ENCODE measurements around the gene LRP11.
A peak's percentile ranks its signal among the peaks of the same experiment; 100 is the strongest.
"Not testable (repeated sequence)": the region's sequence is repeated elsewhere in the genome, so short reads cannot be mapped to it uniquely, and the experiment has no call there.

The LRP11 gene

GRCh38 chr6:149869275-149869892 is 5.2 kb upstream of the LRP11 start:
- no peak for DNase-seq (ENCODE audit: low spot score)

- no peak for DNase-seq (ENCODE audit: low spot score)
These were observed 3.9 kb upstream of the LRP11 start for GRCh38 chr6:149867876-149868640.

- DNase-seq (ENCODE audit: low spot score): peak; percentile 80
These were observed 698 bp upstream of the LRP11 start for GRCh38 chr6:149864578-149865535.

- DNase-seq (ENCODE audit: low spot score): peak; percentile 70
These were observed 1.0 kb downstream of the LRP11 start for GRCh38 chr6:149862922-149863697.

GRCh38 chr6:149862424-149862738 is 1.8 kb downstream of the LRP11 start:
- not testable (repeated sequence) for DNase-seq (ENCODE audit: low spot score)

- no peak for DNase-seq (ENCODE audit: low spot score)
These were observed 2.3 kb downstream of the LRP11 start for GRCh38 chr6:149861603-149862423.

- DNase-seq (ENCODE audit: low spot score): no peak
These were observed 3.1 kb downstream of the LRP11 start for GRCh38 chr6:149860834-149861602.

- DNase-seq (ENCODE audit: low spot score): no peak
These were observed 3.7 kb downstream of the LRP11 start for GRCh38 chr6:149860513-149860833.

GRCh38 chr6:149859938-149860337 is 4.2 kb downstream of the LRP11 start:
- no peak for DNase-seq (ENCODE audit: low spot score)

- DNase-seq (ENCODE audit: low spot score): no peak
These were observed 4.8 kb downstream of the LRP11 start for GRCh38 chr6:149859368-149859767.

GRCh38 chr6:149857541-149857940 is 6.6 kb downstream of the LRP11 start:
- no peak for DNase-seq (ENCODE audit: low spot score)

GRCh38 chr6:149856256-149856994 is 7.7 kb downstream of the LRP11 start:
- DNase-seq (ENCODE audit: low spot score): no peak

- DNase-seq (ENCODE audit: low spot score): no peak
These were observed 8.4 kb downstream of the LRP11 start for GRCh38 chr6:149855741-149856140.

- DNase-seq (ENCODE audit: low spot score): no peak
These were observed 9.0 kb downstream of the LRP11 start for GRCh38 chr6:149855040-149855654.

- DNase-seq (ENCODE audit: low spot score): no peak
These were observed 9.6 kb downstream of the LRP11 start for GRCh38 chr6:149854532-149854931.

GRCh38 chr6:149854017-149854416 is 10.1 kb downstream of the LRP11 start:
- DNase-seq (ENCODE audit: low spot score): not testable (repeated sequence)

GRCh38 chr6:149852881-149853280 is 11.3 kb downstream of the LRP11 start:
- DNase-seq (ENCODE audit: low spot score): no peak

GRCh38 chr6:149852180-149852579 is 12.0 kb downstream of the LRP11 start:
- DNase-seq (ENCODE audit: low spot score): no peak

GRCh38 chr6:149851461-149852110 is 12.6 kb downstream of the LRP11 start:
- no peak for DNase-seq (ENCODE audit: low spot score)
